Measurements from ENCODE around the gene GCK. TPM values are rescaled to one million over a fixed set of nuclear protein-coding genes. Genes with fewer than 3 reads are reported as not detected.

The GCK gene
- total and polyA plus RNA-seq, 8 donors = 0.57 to 18.2 (median 1.0) TPM

DNA sequence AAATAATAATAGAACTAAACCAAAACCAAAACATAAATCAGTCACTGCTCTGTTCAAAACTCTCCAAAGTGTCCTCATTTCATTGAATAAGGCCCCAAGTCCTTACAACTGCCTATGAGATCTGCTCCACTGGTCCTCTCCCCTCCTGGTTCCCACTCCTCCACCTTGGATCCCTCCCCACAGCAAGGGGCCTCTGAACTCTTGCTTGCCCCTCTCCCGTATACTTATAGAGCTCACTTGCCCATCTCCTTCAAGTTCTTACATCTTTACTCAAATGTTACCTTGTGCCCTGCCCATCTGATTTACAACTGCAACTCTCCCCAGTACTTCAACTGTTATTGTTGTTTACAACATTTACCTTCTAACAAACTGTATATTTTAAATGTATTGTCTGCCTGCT lies 66.7 kb downstream of the GCK start:
- DNase-seq (peak in 1 of 6 donors; percentile 5), FAIRE-seq (no peak), ATAC-seq (no peak)
- peak overlapping the region; percentile 58 to 80 (median 72) for H3K4me3 ChIP-seq
- peak overlapping the region in 1 of 4 donors; percentile 74 for H3K27ac ChIP-seq
- H3K27me3 ChIP-seq = no peaks in the 10 kb centered on the region
- intact Hi-C loops (cut with DNase I) = no loop called here
- peaks cover 5 to 8% (median 7%) of the 10 kb centered on the region in 3 donors for H3K4me1 ChIP-seq
- 37 to 48% methylated on average over 1 of the region's 1 CpG for whole genome bisulfite sequencing, 2 donors
- peaks cover 0 to 3% (median 0%) of the 10 kb centered on the region in 3 donors for H3K36me3 ChIP-seq
- no peak for TF ChIP-seq CTCF (IDR thresholded peaks at IDR 0.05)
- H3K9me3 ChIP-seq = no peaks in the 10 kb centered on the region

- peak overlapping the region in 1 of 4 donors; percentile 80 for H3K4me3 ChIP-seq
- H3K4me1 ChIP-seq = peaks cover 5 to 8% (median 7%) of the 10 kb centered on the region in 3 donors
- H3K9me3 ChIP-seq = no peaks in the 10 kb centered on the region
- H3K27ac ChIP-seq = no peak overlapping the region
- 73 to 85% methylated on average over 12 of the region's 12 CpGs for WGBS, 2 donors
- TF ChIP-seq CTCF (IDR thresholded peaks at IDR 0.05) = no peak
- intact Hi-C loops (cut with DNase I) = no loop called here
- H3K27me3 ChIP-seq = no peaks in the 10 kb centered on the region
- DNase-seq (peak in 1 of 6 donors; percentile 45), FAIRE-seq (no peak), ATAC-seq (no peak)
- peaks cover 0 to 3% (median 1%) of the 10 kb centered on the region in 3 donors for H3K36me3 ChIP-seq
Observed at GRCh38 chr7:44121761-44122420, 67.3 kb downstream of the GCK start.

DNA sequence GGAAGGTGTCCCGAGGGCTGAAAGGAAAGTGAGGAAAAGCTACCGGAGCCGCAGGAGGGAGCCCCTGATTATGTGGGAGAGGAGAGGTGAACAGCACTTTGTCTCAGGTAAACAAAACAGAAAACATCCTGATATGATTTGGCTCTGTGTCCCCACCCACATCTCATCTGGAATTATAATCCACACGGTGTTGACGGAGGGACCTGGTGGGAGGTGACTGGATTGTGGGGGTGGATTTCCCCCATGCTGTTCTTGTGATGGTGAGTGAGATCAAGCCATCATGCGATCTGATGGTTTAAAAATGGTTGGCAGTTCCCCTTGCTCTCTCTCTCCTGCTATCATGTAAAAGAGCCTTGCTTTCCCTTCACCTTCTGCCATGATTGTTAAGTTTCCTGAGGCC lies 68.8 kb downstream of the GCK start:
- intact Hi-C loops (cut with DNase I) = no loop called here
- no peak overlapping the region for H3K4me3 ChIP-seq
- 74 to 75% methylated on average over 6 of the region's 6 CpGs for WGBS, 2 donors
- no peaks in the 10 kb centered on the region for H3K9me3 ChIP-seq
- no peak for TF ChIP-seq CTCF (IDR thresholded peaks at IDR 0.05)
- DNase-seq (peak in 1 of 6 donors; percentile 2), ATAC-seq (no peak), FAIRE-seq (no peak)
- H3K4me1 ChIP-seq = peaks cover 5 to 8% (median 7%) of the 10 kb centered on the region in 3 donors
- H3K27me3 ChIP-seq = no peaks in the 10 kb centered on the region
- H3K36me3 ChIP-seq = peaks cover 0 to 9% (median 3%) of the 10 kb centered on the region in 3 donors
- H3K27ac ChIP-seq = no peak overlapping the region

DNA sequence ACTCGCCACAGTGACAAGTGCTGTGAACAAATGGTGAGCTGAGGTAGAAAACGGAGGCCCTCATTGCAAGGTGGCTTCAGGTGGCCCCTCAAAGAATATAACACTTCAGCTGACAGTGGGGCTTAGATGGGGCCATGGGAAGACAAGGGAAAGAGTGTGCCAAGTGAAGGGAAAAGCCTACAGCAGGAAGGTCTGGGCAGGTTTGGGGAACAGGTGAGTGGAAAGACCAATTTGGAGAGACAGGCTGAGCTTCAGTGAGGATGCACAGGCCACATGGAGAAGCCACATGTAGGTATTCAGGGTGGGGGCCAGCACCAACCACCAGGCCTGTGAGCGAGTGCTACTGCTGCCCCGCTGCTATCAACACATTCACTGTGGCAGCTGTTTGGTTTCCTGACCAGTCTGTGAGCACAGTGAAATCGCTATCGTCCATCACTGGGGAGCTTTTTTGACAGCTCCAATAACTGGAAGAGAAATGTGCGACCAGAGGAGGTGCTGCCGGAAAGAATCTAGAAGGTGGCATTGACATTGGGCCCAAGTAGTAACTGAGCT lies 69.3 kb downstream of the GCK start:
- ATAC-seq (no peak), DNase-seq (peak in 1 of 6 donors; percentile 19), FAIRE-seq (no peak)
- TF ChIP-seq CTCF (IDR thresholded peaks at IDR 0.05) = no peak
- Histone ChIP-seq H3K4me1 (peaks cover 5 to 8% (median 7%) of the 10 kb centered on the region in 3 donors), H3K9me3 (no peaks in the 10 kb centered on the region), H3K27ac (no peak overlapping the region), H3K36me3 (peaks cover 0 to 9% (median 3%) of the 10 kb centered on the region in 3 donors), H3K4me3 (no peak overlapping the region), H3K27me3 (no peaks in the 10 kb centered on the region)
- intact Hi-C loops (cut with DNase I) = no loop called here
- WGBS, 2 donors = 48 to 49% methylated on average over 8 of the region's 8 CpGs
